GM18502 (cell line): Measurements from ENCODE around the gene PROCR.
"Not testable (repeated sequence)": the region's sequence is repeated elsewhere in the genome, so short reads cannot be mapped to it uniquely, and the experiment has no call there.

Experiments
- ATAC-seq: cut with Tn5 transposase; IDR thresholded peaks from one replicate; pipeline ENCODE4 v1.9.1; 2021; ENCODE audit warnings: mild to moderate bottlenecking; ENCODE audit not compliant: unreplicated experiment, poor library complexity

The PROCR gene

DNA sequence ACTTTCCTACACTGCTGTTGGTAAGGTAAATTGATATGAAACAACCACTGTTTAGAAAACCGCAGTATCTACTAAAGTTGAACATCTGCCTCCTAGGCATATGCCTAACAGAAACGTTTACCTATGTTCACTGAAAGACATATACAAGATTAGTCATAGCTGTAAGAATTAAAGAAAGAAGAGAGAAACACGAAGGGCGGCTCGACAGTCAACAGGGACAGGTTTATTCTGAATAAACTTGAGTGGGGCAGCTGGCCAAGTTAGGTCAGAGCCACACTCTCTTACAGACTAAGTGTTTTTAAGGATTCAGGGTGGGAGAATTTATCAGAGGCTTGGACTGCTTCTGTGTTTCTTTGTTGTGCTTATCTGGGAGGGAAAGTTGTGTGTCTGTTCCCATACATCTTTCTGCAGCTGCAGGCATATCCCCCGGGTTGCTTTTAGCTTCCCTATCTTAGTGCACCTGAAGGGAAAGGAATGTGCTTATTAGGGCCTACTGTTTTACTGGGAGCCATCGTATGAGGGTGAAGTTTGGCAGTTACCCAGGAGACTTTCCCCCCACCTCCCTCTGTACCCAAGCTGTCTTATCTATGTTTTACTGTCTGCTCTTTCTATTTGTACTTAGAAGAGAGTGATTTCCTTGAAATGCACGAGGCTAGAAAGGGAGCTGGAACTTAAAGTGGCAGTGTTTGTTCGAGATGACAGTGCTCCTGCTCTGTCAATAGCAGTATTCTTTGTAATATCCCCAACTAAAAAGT, 20.4 kb downstream of the PROCR start:
- ATAC-seq, result no peak

DNA sequence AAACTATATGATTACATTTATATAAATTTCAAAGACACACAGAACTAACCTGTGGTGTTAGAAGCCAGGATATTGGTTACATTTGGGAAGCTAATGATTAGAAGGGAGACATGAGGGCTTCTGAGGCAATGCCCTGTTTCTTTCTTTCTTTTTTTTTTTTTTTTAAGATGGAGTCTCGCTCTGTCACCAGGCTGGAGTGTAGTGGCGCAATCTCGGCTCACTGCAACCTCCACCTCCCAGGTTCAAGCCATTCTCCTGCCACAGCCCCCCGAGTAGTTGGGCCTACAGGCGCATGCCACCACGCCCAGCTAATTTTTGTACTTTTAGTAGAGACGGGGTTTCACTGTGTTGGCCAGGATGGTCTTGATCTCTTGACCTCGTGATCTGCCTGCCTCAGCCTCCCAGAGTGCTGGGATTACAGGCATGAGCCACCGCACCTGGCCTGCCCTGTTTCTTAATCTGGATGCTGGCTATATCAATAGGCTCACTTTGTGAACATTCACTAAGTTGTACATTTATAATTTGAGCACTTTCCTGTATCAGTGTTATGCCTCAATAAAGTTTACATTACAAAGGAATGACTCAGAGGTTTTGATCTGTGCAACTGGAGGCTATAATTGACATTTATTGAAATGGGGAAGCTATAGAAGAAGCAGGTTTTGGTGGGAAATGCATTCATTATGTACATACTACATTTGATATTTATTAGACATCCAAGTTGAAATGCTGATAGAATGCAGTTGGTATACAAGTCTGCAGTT, 21.3 kb downstream of the PROCR start:
- not testable (repeated sequence) for ATAC-seq

DNA sequence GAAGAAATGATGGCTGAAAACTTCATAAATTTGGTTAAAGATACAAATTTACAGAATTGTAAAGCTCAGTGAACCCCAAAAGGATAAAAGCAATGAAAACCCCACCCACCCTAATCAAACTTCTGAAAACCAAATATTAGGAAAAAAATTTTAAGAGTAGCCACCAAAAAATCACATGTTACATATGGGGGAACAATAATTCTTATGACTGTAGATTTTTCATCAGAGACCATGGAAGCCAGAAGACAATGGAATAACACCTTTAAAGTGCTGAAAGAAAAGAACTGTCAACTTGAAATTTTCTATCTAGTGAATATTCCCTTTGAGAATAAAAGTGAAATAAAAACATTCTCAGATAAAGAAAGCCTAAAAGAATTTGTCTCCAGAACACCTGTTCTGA, 24.4 kb downstream of the PROCR start:
- ATAC-seq, result no peak

DNA sequence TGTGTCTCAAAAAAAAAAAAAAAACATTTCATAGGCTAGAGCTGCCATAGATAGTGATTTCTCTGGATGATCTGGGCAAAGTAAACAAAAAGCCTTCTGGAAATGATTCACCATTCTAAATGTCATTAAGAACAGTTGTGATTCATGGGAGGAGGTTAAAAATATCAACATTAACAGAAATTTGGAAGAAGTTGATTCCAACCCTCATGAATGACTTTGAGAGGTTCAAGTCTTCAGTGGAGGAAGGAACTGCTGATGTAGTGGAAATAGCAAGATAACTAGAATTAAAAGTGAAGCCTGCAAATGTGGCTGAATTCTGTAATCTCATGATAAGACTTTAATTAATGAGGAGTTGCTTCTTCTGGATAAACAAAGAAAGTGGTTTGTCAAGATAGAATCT, 27.9 kb downstream of the PROCR start:
- no peak for ATAC-seq

DNA sequence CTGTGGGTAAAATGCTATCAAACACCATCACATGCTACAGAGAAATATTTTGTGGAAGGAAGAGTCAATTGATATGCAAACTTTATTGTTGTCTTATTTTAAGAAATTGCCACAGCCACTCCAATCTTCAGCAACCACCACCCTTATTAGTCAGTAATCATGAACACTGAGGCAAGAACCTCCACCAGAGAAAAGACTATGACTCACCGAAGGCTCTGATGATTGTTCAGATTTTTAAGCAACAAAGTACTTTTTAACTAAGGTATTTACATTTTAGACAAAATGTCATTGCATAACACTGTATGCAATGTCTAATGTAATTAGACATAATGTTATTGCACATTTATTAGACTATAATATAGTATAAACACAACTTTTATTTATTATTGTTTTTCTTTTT, 28.4 kb downstream of the PROCR start:
- no peak for ATAC-seq

DNA sequence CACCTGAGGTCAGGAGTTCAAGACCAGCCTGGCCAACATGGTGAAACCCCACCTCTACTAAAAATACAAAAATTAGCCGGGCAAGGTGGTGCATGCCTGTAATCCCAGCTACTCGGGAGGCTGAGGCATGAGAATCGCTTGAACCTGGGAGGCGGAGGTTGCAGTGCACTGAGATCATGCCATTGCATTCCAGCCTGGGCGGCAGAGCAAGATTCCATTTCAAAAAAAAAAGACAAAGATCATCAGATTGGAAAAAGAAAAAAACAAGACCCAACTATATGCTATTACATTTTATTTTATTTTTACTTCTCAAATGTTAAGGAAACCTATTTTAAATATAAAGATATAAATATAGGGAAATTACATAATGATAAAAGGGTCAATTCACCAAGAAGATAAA, 29.6 kb downstream of the PROCR start:
- not testable (repeated sequence) for ATAC-seq

DNA sequence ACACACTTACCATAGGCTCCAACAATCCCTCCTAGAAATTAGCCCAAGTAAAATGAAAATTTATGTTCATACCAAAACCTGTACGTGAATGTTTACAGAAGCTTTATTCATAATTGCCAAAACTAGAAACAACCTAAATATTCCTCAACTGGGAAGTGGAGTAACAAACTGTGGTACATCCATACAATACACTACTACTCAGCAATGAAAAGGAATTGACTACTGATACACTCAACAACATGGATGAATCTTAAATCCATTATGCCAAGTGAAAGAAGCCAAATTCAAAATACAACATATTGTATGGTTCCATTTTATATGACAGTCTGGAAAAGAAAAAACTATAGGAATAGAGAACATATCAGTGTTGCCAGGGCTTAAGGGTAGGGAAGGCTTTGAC, 34.9 kb downstream of the PROCR start:
- no peak for ATAC-seq

DNA sequence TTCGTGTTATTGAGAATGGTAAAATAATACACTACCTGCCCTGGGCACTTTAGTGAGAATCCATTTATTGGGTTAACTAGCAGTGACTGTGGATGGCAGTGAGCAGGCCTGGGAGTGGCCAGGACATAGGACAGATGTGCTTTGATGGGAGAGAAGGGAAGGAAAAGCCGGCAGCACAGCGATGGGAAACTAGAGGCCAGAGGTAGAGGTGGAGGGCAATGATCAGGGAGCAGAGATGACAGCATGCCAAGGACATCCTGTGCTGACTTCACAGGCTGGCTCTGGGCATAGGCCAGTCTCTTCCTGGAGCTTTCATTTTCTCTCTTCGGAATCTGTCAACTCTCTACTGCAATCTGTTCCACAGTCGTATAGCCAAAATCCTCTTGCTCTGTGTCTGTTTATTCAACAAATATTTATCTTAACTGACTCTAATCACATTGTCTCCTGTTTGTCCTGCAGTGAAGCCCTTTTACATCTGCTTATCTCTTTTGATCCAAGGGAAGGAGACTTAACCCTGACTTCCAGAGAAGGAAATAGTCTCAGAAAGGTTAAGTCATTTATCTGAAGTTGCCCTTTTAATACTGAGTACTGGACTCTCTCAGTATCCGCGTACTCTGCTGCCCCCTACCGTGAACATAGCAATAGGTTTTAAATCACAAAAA, 36.2 kb downstream of the PROCR start:
- ATAC-seq, result no peak

DNA sequence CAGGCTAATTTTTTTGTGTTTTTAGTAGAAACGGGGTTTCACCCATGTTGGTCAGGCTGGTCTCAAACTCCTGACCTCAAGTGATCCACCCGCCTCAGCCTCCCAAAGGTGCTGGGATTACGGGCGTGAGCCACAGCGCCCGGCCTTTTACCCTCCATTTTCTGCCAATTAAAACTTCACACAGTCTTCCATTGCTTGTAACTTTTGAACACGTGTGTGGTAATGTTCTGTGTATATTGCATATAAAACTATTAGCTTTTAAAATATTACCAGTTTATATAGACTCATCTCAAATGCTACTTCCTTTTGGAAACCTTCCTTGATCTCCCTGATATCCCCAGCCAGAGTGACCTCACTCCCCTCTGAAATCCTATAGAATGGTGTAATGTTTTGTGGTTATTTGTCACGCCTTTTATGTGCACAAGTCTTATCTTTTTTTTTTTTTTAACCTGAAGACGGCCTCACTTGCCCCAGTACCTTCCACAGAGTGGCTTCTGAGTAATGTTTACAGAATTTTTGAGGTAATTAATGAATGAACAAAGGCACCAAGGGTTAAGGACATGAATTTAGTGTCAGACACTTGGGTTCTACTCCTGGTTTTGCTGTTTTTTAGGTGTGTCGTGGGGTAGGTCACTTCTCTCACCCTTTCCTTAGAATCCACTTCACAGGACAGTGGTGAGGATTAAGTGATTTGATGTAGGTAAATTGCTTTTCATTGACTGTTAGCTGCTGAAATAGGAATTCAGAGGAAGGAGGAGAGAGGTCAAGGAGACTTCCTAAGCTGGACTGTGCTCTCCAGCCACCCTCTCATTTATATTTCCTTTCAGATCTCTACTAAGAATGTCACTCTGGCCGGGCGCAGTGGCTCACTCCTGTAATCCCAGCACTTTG, 43.4 kb downstream of the PROCR start:
- ATAC-seq, result no peak

DNA sequence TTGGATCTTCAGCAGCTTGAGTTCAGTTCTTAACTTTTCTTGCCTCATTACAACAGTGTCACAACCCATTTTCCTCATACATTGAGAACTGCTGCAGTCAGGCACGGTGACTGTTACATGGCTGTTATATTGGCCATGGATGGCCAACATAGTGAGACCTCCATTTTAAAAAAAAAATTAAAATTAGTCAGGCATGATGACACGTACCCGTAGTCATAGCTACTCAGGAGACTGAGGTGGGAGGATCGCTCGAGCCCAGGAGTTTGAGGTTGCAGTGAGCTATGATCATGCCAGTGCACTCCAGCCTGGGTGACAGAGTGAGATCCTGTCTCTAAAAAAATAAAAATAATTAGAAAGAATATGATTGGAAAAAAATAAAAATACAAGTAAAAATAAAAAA, 44.7 kb downstream of the PROCR start:
- ATAC-seq, result no peak

DNA sequence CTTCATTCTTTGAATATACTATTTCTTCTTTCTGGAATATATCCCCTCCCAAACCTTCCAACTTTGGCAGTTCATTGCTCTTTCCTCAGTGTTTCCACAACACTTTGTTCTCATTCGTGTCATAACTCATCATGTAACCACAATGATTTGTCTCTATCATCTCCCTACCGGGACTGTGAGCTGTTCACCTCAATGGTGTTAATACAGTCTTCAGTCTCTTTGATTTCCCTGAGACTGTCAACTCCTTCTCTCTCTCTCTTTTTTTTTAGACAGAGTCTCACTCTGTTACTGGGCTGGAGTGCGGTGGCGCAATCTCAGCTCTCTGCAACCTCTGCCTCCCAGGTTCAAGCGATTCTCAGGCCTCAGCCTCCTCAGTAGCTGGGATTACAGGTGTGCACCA, 52.1 kb downstream of the PROCR start:
- no peak for ATAC-seq

DNA sequence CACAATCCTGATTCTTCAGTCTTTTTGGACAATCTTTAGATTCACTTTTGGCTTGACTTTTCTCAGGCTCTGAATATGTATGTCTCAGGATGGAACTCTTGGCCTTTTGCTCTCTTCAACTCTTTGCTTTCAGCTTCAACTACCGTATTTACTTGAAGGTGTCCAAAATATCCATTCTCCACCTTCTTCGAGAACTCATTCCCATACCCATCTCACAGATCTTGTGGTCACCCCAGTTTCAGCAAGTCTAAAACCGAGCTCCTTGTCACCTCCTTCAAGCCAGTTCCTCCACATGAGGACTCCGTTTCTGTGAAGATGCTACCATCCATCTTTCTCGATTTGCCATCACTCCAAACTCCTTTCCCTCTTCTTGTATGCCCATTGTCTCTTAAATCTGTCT, 52.7 kb downstream of the PROCR start:
- no peak for ATAC-seq

DNA sequence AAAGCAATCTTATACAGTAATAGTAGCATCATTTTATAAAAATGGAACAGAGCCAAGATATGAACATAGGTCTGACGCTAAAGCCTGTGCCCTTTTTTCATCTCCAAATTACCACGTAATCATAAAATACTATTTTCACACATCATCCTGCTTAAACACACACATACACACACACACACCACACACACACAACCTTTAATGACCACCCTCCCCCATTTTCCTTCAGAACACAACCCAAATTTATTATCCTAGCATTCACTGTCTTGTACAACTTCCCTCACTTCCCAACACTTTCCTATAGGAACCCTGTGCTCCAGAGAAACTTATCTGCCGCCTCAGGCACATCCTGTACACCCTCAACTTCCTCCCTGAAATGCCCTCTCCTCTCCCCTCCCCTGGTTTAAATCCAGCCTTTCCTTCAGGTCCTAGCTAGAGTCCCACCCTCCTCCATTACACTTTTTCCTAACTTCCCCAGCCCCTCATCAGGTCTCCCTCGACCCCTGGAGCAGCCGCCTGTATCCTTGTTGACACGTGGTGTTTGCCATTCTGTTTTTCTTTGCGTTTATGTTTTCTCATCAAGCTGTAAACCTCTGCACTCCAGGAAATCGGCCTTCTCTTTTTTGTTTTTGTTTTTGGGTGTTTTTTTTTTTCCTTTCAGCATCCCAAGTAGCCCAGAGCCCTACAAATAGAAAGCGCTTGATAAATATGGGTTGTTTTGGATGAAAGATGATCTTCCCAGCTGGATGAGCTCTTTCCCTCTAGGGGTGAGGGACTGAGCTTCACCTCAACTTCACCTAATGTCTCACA, 53.6 kb downstream of the PROCR start:
- ATAC-seq, result no peak

DNA sequence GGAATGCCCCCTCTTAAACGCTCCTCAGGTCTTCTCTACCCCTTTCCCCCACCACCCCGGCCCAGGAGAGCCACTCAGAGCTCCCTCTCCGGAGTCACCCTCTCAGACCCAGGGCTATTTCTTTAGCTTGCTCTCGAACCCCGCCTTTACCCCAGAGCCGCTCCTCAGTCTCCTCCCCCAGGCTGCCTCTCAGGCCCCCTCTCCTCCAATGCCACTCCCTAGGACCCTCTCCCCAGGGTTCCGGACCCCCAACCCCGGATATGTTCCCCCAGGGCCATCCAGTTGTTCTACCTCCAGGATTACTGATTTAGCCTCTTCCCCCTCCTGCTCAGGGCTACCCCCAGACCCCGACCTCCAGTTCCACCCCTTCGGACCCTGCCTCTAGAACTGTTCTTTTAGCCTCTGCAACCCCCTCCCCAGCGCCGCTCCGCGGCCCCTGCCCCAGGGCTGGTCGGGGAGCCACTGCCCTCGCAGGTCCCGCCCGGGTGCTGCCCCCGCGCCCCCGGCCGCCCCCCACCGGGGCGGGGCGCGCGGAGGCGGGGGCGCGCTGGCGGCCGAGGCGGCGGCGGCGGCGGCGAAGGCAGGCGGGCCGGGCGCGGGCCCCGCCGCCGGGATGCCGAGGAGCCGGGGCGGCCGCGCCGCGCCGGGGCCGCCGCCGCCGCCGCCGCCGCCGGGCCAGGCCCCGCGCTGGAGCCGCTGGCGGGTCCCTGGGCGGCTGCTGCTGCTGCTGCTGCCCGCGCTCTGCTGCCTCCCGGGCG, 54.4 kb downstream of the PROCR start, which contains the start of gene MMP24:
MMP24 (plus strand) TSS at position 565 of the 758 bp plus-strand sequence; CDS start at position 614, 49 bp downstream.
- ATAC-seq, result no peak
